SJCRH30 (cell line): ENCODE results near the gene CAP2. TPM values are rescaled to one million over a fixed set of nuclear protein-coding genes. Genes with fewer than 3 reads are reported as not detected.
"Not testable (repeated sequence)": the region's sequence is repeated elsewhere in the genome, so short reads cannot be mapped to it uniquely, and the experiment has no call there.

ENCODE experiments used
- DNase-seq, 2 experiments: peaks; one replicate each; pipeline ENCODE4 v3.0.0-alpha.2; 2015 to 2020
- H3K27ac ChIP-seq: fragments of 250-450 bp; sonication (Bioruptor Pico); 2 replicates; pipeline ENCODE4 v1.5.1; 2020; ENCODE audit warnings: mild to moderate bottlenecking, moderate library complexity
- H3K27me3 ChIP-seq: fragments of 250-450 bp; sonication (Bioruptor Pico); 2 replicates; pipeline ENCODE4 v1.5.1; 2020; ENCODE audit warnings: mild to moderate bottlenecking, moderate library complexity
- H3K36me3 ChIP-seq: fragments of 250-450 bp; sonication (Bioruptor Pico); 2 replicates; pipeline ENCODE4 v1.5.1; 2020; ENCODE audit warnings: mild to moderate bottlenecking, moderate library complexity
- H3K4me1 ChIP-seq: fragments of 250-450 bp; sonication (Bioruptor Pico); 2 replicates; pipeline ENCODE4 v1.5.1; 2020; ENCODE audit warnings: mild to moderate bottlenecking, moderate library complexity
- H3K4me3 ChIP-seq: fragments of 250-450 bp; sonication (Bioruptor Pico); 2 replicates; pipeline ENCODE4 v1.5.1; 2020; ENCODE audit warnings: mild to moderate bottlenecking, moderate library complexity
- H3K9me3 ChIP-seq: fragments of 250-450 bp; sonication (Bioruptor Pico); replicated peaks from 2 replicates; pipeline ENCODE4 v1.5.1; 2020; ENCODE audit warnings: mild to moderate bottlenecking, moderate library complexity
- total RNA-seq: library from RNA; depleted of rRNA; stranded (reverse); fragments of >200 nt; shearing (Covaris generic); gene quantifications from 2 replicates; pipeline ENCODE4 v1.2.3, GENCODE V29; 2014

The CAP2 gene
- total RNA-seq, 1 experiment from 2014 or later = 16.6 TPM

DNA sequence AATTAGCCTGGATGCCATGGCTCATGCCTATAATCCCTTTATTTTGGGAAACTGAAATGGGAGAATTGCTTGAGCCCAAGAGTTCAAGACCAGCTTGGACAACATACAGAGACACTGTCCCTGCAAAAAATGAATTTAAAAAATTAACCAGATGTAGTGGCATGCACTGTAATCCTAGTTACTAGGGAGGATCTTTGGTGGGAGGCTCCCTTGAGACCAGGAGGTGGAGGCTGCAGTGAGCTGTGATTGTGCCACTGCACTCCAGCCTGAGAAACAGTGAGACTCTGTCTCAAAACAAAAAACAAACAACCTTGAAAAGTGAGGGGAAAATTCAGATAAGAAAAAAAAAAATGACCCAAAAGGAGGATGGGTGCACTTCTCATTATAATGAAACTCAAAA, 23.4 kb downstream of the CAP2 start:
- Histone ChIP-seq H3K4me3 (no peak overlapping the region), H3K27me3 (no peaks in the 10 kb centered on the region), H3K4me1 (peaks cover 18% of the 10 kb centered on the region), H3K9me3 (no peaks in the 10 kb centered on the region), H3K36me3 (no peaks in the 10 kb centered on the region), H3K27ac (no peak overlapping the region)
- no peak for DNase-seq

GRCh38 chr6:17417817-17418216, 24.4 kb downstream of the CAP2 start:
- Histone ChIP-seq H3K9me3 (no peaks in the 10 kb centered on the region), H3K27me3 (no peaks in the 10 kb centered on the region), H3K36me3 (no peaks in the 10 kb centered on the region), H3K4me1 (peaks cover 22% of the 10 kb centered on the region), H3K27ac (peak overlapping the region; percentile 67), H3K4me3 (peak overlapping the region; percentile 38)
- DNase-seq = peak; percentile 16 to 41

DNA sequence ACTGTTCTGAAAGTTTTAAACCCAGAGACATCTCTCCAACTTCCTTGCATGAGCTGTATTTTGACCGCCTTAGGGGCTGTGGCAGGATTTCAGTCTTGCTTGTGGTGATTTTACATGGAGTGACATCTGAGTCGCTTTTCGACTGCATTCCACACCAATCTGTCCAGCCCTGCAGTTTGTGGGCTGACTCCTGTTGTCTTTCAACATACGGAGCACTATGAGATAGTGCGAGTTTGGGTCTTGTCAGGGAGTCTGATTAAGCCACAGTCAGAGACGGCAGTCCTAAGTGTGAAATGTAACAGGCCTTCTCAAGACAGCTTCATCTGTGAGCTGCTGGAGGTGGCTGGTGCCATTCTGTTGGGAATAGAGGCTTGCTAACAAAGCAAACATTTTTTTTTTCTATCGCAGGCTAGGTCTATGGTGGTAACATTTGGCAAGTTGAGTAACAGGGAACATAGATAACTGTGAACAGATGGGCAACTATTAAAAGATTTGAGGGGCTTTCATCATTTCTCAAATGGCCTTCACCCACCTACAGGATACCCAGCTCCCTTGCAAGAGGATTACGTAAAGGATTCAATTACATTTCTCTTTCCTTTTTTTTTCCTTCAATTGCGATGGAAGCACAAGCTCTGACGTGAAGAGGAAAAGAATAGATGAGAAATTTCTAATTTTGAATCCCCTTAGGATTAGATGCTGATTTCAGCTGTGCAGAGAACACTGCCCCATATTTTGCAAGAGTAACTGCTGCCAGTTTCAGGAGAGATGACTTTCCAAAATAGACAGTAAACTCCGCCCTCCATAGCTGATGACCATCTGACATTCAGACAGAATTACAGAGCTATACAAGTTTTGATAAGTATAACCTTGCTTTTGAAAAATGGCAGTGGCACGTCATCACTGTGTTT, 25.1 kb downstream of the CAP2 start:
- Histone ChIP-seq H3K27me3 (no peaks in the 10 kb centered on the region), H3K9me3 (no peaks in the 10 kb centered on the region), H3K36me3 (peaks cover under 1% of the 10 kb centered on the region; the same call in 1 of the 2 replicates), H3K27ac (peak overlapping the region; percentile 67), H3K4me3 (peak overlapping the region; percentile 38), H3K4me1 (peaks cover 27% of the 10 kb centered on the region)
- DNase-seq = peak; percentile 39 to 62

DNA sequence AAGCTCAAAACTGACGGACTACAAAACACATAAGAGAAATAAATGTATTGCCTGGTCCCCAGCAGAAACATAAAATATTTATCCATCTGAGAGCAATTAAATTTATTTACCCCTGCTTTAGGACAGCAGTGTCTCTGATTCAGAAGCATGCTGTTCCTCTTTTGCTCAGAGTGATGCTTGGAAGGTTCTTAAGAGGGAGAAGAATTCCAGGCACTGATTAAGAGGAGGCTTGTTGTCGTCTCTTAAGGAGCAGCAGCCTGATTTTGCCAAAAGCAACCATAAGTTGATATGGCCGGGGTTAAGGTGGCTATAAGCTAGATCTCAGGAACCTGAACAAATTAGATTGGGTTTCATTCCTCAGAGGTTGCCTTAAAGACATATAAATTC, 25.8 kb downstream of the CAP2 start:
- Histone ChIP-seq H3K4me3 (no peak overlapping the region), H3K36me3 (peaks cover 4% of the 10 kb centered on the region; the same call in 1 of the 2 replicates), H3K9me3 (no peaks in the 10 kb centered on the region), H3K4me1 (peaks cover 27% of the 10 kb centered on the region), H3K27me3 (no peaks in the 10 kb centered on the region), H3K27ac (peak overlapping the region; percentile 67)
- DNase-seq = no peak

DNA sequence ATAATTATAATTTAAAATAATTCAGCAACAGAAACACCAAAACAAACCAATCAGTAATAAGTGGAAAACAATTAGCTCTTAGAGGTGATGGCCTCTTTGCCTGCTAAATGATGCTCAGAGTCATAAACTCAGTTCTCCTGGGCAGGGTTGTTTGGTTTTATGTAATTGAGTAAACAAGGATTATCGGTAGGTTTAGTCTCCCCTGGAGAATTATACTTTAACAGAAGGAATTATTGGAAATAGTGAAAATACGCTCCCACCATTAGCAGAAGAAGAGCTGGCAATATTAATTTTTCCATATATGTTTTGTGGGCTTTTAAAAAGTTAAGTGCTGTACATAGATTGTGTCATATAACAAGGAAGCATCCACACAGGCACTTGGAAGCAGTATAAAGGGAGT, 27.0 kb downstream of the CAP2 start:
- H3K27me3 ChIP-seq = no peaks in the 10 kb centered on the region
- peaks cover 27% of the 10 kb centered on the region for H3K4me1 ChIP-seq
- no peak for DNase-seq
- H3K27ac ChIP-seq = no peak overlapping the region
- H3K4me3 ChIP-seq = no peak overlapping the region
- H3K9me3 ChIP-seq = no peaks in the 10 kb centered on the region
- H3K36me3 ChIP-seq = peaks cover 8% of the 10 kb centered on the region; the same call in 1 of the 2 replicates

GRCh38 chr6:17421406-17421805, 28.0 kb downstream of the CAP2 start:
- no peaks in the 10 kb centered on the region for H3K27me3 ChIP-seq
- no peak overlapping the region for H3K27ac ChIP-seq
- H3K9me3 ChIP-seq = no peaks in the 10 kb centered on the region
- peaks cover 8% of the 10 kb centered on the region; the same call in 1 of the 2 replicates for H3K36me3 ChIP-seq
- peaks cover 27% of the 10 kb centered on the region for H3K4me1 ChIP-seq
- DNase-seq = no peak
- no peak overlapping the region for H3K4me3 ChIP-seq

DNA sequence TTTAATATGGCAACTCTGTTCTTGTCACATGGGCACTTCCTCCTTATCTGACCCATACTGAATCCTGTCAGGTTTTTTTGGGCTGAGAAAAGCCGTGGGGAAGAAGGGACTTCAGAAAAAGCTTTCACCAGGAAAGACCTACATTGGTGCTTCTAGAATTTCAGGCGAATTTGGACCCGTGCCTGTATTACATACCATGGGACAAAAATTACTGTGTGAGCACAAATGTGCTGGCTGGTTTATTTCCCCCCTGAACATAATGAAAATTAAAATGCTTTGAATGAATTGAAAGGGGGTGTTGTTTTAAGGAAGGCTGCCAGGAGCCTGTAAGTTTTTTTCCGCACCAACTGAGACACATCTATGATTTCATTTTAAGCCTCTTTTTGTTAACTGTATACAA, 29.6 kb downstream of the CAP2 start:
- H3K27ac ChIP-seq = peak overlapping the region; percentile 30; the same call in 1 of the 2 replicates
- peak; percentile 14 to 63 for DNase-seq
- H3K27me3 ChIP-seq = no peaks in the 10 kb centered on the region
- H3K9me3 ChIP-seq = no peaks in the 10 kb centered on the region
- H3K36me3 ChIP-seq = peaks cover 8% of the 10 kb centered on the region; the same call in 1 of the 2 replicates
- H3K4me3 ChIP-seq = no peak overlapping the region
- peaks cover 23% of the 10 kb centered on the region for H3K4me1 ChIP-seq

GRCh38 chr6:17427062-17427461, 33.7 kb downstream of the CAP2 start:
- no peaks in the 10 kb centered on the region for H3K9me3 ChIP-seq
- H3K36me3 ChIP-seq = peaks cover 8% of the 10 kb centered on the region; the same call in 1 of the 2 replicates
- H3K27ac ChIP-seq = no peak overlapping the region
- H3K4me1 ChIP-seq = peaks cover 32% of the 10 kb centered on the region
- no peaks in the 10 kb centered on the region for H3K27me3 ChIP-seq
- DNase-seq = no peak
- no peak overlapping the region for H3K4me3 ChIP-seq

- H3K27ac ChIP-seq = no peak overlapping the region
- no peak overlapping the region for H3K4me3 ChIP-seq
Measured at GRCh38 chr6:17427617-17428016, 34.2 kb downstream of the CAP2 start.

DNA sequence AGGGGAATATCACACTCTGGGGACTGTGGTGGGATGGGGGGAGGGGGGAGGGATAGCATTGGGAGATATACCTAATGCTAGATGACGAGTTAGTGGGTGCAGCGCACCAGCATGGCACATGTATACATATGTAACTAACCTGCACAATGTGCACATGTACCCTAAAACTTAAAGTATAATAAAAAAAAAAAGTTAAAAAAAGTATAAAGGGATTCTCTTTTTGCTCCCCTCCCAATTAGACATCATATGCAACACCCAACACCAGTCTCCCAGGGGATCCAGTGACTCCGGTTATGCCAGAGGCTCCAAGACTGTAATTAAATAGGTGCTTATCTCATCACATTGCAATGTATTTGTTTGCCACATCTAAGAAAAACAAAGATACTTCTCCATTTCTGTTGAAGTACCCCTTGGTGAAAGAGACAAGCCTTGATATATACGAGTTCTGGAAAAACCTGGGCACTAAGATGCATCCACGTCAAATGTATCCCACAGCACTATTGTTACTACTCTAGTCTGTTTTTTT, 35.3 kb downstream of the CAP2 start:
- Histone ChIP-seq H3K27ac (peak overlapping the region; percentile 79), H3K4me1 (peaks cover 23% of the 10 kb centered on the region)
- not testable (repeated sequence) for H3K9me3 ChIP-seq, H3K27me3 ChIP-seq, H3K4me3 ChIP-seq, H3K36me3 ChIP-seq
- DNase-seq = peak; percentile 32 to 55

More at GRCh38 chr6:17427617-17428016, 34.2 kb downstream of the CAP2 start:
- Histone ChIP-seq H3K36me3 (peaks cover 8% of the 10 kb centered on the region; the same call in 1 of the 2 replicates), H3K4me1 (peaks cover 31% of the 10 kb centered on the region), H3K9me3 (no peaks in the 10 kb centered on the region), H3K27me3 (no peaks in the 10 kb centered on the region)
- no peak for DNase-seq

GRCh38 chr6:17429383-17430061, 36.1 kb downstream of the CAP2 start:
- Histone ChIP-seq H3K9me3 (no peaks in the 10 kb centered on the region), H3K36me3 (0 out of 2 replicates have a peak, but pooled peaks cover 4% of the 10 kb centered on the region), H3K27me3 (no peaks in the 10 kb centered on the region), H3K4me1 (peaks cover 23% of the 10 kb centered on the region), H3K27ac (peak overlapping the region; percentile 79), H3K4me3 (no peak overlapping the region)
- DNase-seq = peak; percentile 74 to 91

- H3K36me3 ChIP-seq = 0 out of 2 replicates have a peak, but pooled peaks cover 2% of the 10 kb centered on the region
- no peaks in the 10 kb centered on the region for H3K9me3 ChIP-seq
- no peak overlapping the region for H3K4me3 ChIP-seq
- no peak for DNase-seq
- peaks cover 23% of the 10 kb centered on the region for H3K4me1 ChIP-seq
- no peak overlapping the region for H3K27ac ChIP-seq
- H3K27me3 ChIP-seq = no peaks in the 10 kb centered on the region
Measured at GRCh38 chr6:17431581-17431980, 38.2 kb downstream of the CAP2 start.

GRCh38 chr6:17432356-17432755, 39.0 kb downstream of the CAP2 start:
- no peak for DNase-seq
- H3K36me3 ChIP-seq = 0 out of 2 replicates have a peak, but pooled peaks cover 2% of the 10 kb centered on the region

DNA sequence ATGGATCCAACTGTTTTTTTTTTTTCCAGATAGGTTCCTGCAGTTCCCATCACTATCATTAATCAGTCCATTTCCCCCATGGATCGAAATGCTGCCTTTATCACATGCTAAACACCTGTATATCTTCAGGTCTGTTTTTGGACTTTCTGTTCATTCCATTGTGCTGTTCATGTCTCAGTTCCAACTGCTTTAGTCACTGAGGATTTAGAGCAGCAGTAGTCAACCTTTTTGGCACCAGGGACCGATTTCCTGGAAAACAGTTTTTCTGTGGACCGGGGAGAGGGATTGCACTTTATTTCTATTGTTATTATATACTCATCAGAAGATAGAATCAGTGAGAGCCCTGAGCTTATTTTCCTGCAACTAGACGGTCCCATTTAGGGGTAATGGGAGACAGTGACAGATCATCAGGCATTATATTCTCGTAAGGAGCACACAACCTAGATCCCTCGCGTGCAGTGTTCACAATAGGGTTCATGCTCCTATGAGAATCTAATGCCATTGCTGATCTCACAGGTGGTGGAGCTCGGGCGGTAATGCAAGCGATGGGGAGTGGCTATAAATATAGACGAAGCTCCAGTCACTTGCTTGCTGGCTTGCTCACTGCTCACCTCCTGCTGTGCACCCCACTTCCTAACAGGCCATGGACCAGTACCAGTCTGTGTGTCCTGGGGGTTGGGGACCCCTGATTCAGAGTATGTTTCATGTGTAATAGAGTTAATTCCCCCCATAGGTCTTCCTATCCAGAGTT, 46.0 kb downstream of the CAP2 start:
- H3K36me3 ChIP-seq = 0 out of 2 replicates have a peak, but pooled peaks cover 2% of the 10 kb centered on the region
- no peaks in the 10 kb centered on the region for H3K9me3 ChIP-seq
- H3K27ac ChIP-seq = no peak overlapping the region
- DNase-seq = no peak
- no peak overlapping the region for H3K4me3 ChIP-seq
- no peaks in the 10 kb centered on the region for H3K27me3 ChIP-seq
- no peaks in the 10 kb centered on the region for H3K4me1 ChIP-seq

More at GRCh38 chr6:17432356-17432755, 39.0 kb downstream of the CAP2 start:
- Histone ChIP-seq H3K4me1 (peaks cover 23% of the 10 kb centered on the region), H3K4me3 (no peak overlapping the region), H3K9me3 (no peaks in the 10 kb centered on the region), H3K27me3 (no peaks in the 10 kb centered on the region), H3K27ac (no peak overlapping the region)
